NCI-H82 treated with DMSO at 0.1 percent for 48 hours (cell line): ENCODE results near the gene RALY.
"Not testable (repeated sequence)": the region's sequence is repeated elsewhere in the genome, so short reads cannot be mapped to it uniquely, and the experiment has no call there.

Experiments used
- DNase-seq: peaks from one replicate; lab custom pipeline; 2025; ENCODE audit not compliant: unreplicated experiment; lab: John Stamatoyannopoulos, UW

RALY gene

DNA sequence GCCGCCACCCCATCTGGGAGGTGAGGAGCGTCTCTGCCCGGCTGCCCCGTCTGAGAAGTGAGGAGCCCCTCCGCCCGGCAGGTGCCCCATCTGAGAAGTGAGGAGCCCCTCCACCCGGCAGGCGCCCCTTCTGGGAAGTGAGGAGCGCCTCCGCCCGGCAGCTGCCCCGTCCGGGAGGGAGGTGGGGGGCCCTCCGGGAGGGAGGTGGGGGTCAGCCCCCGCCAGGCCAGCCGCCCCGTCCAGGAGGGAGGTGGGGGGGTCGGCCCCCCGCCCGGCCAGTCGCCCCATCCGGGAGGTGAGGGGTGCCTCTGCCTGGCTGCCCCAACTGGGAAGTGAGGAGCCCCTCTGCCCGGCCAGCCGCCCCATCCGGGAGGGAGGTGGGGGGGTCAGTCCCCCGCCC, 138.8 kb downstream of the RALY start:
- DNase-seq, result not testable (repeated sequence)

DNA sequence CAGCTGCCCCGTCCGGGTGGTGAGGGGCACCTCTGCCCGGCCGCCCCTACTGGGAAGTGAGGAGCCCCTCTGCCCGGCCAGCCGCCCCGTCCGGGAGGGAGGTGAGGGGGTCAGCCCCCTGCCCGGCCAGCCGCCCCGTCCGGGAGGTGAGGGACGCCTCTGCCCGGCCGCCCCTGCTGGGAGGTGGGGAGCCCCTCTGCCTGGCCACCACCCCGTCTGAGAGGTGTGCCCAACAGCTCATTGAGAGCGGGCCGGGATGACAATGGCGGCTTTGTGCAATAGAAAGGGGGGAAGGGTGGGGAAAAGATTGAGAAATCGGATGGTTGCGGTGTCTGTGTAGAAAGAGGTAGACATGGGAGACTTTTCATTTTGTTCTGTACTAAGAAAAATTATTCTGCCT, 139.2 kb downstream of the RALY start:
- DNase-seq, result not testable (repeated sequence)

DNA sequence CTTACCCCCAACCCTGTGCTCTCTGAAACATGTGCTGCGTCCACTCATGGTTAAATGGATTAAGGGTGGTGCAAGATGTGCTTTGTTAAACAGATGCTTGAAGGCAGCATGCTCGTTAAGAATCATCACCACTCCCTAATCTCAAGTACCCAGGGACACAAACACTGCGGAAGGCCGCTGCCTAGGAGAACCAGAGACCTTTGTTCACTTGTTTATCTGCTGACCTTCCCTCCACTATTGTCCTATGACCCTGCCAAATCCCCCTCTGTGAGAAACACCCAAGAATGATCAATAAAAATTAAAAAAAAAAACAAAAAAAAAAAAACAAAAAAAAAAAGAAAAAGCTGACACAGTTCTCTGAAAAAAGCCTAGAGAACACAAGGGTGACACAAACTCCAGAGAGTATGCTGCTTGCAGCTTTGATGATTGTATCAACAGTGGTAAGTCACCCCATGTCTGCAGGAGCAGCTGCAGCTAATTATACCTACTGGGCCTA, 139.7 kb downstream of the RALY start:
- not testable (repeated sequence) for DNase-seq
